Sciatic nerve (tissue), 2 donors: ENCODE data around the gene PIK3AP1. TPM values are rescaled to one million over a fixed set of nuclear protein-coding genes. Genes with fewer than 3 reads are reported as not detected.

Experiments used
- ATAC-seq: fragments of 200-7000 bp; cut with Tn5 transposase; one replicate; pipeline ENCODE4 v1.9.1; 2020; ENCODE audit warnings: mild to moderate bottlenecking, moderate library complexity
- DNase-seq: peaks from one replicate; pipeline ENCODE4 v3.0.0-alpha.2; 2020; ENCODE audit warnings: low spot score
- intact Hi-C: fragments of 100-400 bp; cut with DNase I; formaldehyde crosslinking; loops from one replicate; pipeline ENCODE4 v1.14.2; 2022
- total RNA-seq: library from RNA; stranded (reverse); fragmentation: NEBNext Ultra II Directional; extraction: Animal tissue kit (Norgen Biotek cat#: 25700); gene quantifications from one replicate; pipeline ENCODE4 v1.2.1, GENCODE V29; 2021
- donor health status: DM: no; HTN: no; CAD: no.
- donor health status: DM: no; HTN: no; CAD: no.

Gene PIK3AP1
- total RNA-seq, 1 donor from 2014 or later = 13.8 TPM

DNA sequence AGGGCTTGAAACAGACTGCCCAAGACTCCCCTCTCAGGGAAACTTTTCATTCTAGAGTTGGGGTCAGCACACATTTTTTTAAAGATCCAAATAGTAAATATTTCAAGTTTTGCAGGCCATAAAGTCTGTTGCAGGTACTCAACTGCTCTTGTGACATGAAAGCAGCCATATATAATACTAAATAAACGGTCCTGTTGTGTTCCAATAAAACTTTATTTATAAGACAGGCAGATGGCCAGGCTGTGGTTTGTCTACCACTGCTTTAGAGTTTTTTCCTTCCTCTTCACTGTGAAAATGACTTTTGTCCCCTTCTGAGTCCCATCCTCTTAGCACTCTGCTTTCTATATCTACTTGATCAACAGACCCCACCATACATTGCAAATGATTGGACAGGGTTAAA is 93.0 kb downstream of the PIK3AP1 start:
- ATAC-seq (no peak), DNase-seq (no peak)
- intact Hi-C loops = no loop called here

DNA sequence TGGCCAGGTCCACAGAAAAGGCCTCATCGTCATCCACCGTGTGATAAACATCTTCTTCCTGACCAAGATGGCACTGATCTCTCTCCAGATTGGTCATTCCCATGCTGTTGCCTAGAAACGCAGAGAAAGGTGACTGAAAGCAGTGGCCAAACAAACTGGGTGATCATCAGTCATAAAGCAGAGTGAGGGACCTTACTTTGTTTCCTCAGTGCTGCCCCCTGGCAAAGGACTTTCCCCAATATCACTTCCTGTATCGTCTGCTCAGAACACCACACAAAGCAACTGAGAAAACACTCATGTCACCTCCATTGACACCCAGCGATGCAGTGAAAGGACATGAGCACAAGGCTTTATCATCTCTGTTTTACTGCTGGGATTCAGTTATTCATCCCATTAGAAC is 93.5 kb downstream of the PIK3AP1 start:
- intact Hi-C loops = no loop called here
- ATAC-seq (no peak), DNase-seq (no peak)

DNA sequence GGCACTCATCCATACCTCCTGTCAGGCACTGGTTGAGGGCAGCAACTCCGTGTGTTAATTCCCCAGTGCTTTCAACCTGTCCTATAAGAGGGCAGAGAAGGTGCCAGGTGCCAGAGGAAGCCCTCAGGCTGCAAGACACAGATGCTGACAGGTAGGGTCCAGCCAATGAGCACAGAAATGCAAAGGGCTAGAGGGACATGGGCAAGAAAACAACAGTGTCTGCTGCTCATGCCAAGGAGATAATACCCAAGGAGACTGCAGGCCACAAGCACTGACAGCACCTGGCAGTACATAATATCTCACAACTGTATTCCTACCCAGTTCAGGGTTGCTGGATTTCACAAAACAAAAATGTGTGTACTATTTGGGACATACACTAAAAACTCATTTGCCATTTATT is 95.1 kb downstream of the PIK3AP1 start:
- ATAC-seq (no peak), DNase-seq (no peak)
- intact Hi-C loops = no loop called here

GRCh38 chr10:96622013-96622787 is 98.1 kb downstream of the PIK3AP1 start:
- ATAC-seq (no peak), DNase-seq (no peak)
- intact Hi-C loops = no loop called here

DNA sequence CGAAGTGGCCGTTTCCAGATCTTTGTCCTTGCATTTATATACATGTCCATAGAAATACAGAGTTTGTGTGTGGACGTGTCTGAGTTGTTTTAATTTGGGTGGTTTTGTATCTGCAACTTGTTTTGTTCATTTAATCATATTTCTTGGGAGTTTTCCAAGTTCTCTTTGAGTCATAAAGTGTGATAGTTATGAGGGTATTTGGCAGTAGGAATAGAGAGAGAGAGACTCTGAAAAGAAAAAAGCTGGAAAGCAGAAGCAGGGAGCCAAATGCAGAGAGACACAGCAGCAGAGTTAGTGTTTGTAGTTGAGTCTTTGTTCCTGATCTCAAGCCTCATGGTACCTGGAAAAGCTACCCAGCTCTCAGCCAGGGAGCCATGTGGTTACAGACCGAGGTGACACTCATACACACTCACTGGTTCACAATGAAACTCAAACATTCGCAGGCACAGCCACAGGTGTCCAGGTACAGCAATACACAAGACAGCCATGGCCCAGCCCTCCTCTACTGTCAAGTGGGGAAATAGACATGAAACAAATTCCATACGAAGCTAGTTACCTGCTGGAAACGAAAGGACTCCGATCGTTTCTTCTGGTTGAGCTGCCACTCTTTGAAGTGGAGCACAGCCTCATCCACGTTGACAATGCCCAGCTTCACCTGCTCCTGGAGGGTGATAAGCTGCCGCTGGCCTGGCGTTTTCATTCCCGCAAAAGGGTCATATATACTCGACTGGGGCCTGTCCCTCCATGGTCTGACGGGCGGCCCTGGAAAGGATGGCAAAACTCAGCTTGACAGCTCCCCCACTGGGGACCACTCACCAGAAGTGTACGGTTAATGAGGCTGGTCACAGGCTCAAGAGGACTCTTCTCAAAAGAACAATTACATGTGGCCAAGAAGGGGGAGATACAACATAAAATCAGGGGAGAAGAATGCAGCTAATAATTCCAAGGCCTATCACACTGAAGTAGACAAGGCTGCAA is 100.2 kb downstream of the PIK3AP1 start:
- ATAC-seq (no peak), DNase-seq (no peak)
- intact Hi-C loops = no loop called here

- no peak for ATAC-seq
- intact Hi-C loops = no loop called here
- no peak for DNase-seq
Measured at GRCh38 chr10:96619120-96619519, 101.2 kb downstream of the PIK3AP1 start.

DNA sequence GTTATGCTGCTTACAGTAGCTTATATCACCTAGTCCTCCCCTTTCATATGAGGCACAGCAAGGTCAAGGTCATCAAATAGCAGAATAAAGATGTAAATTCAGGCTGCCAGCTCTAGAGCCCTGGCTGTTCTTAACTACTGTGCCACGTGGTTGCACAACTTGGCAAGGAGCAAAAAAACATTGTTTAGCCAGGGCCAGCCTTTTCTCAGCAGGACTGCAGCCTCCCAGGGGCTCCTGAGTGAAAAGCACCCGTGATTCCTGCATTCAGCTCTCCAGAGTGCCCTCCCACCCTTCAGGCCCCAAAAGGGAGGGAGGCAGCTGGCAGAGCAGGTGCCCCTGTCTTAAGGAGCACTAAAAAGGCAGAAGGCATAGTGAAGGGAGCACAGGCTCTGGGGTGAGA is 101.7 kb downstream of the PIK3AP1 start:
- intact Hi-C loops = no loop called here
- no peak for DNase-seq
- peak; percentile 68 for ATAC-seq

GRCh38 chr10:96616961-96617360 is 103.4 kb downstream of the PIK3AP1 start:
- ATAC-seq (no peak), DNase-seq (no peak)
- intact Hi-C loops = no loop called here

GRCh38 chr10:96614515-96614914 is 105.8 kb downstream of the PIK3AP1 start:
- ATAC-seq (no peak), DNase-seq (no peak)
- intact Hi-C loops = no loop called here

DNA sequence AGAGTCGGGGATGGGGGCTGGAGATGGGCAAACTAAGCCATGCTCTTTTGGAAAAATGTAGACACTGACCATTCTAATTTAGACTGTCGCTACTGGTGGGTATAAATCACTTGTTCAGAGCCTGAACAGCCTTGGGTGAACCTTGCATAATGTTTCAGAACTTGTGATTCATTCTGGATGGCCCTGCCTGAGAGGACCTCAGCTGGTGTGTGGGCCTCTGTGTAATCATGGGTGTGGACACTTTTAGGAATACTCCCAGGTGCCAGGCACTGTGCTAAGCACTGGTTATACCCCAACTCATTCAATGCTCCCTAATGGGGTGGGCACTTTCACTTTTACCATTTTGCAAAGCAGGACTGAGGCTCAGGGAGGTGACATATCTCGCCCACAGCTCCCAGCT is 106.7 kb downstream of the PIK3AP1 start:
- ATAC-seq (no peak), DNase-seq (no peak)
- intact Hi-C loops = no loop called here

- DNase-seq = no peak
- no peak for ATAC-seq
- intact Hi-C loops = no loop called here
Measured at GRCh38 chr10:96612055-96612830, 108.1 kb downstream of the PIK3AP1 start.

GRCh38 chr10:96610817-96611216 is 109.5 kb downstream of the PIK3AP1 start:
- intact Hi-C loops = no loop called here
- no peak for DNase-seq
- ATAC-seq = no peak

- ATAC-seq (no peak), DNase-seq (no peak)
- intact Hi-C loops = no loop called here
Measured at GRCh38 chr10:96609510-96609909, 110.8 kb downstream of the PIK3AP1 start.

GRCh38 chr10:96608805-96609204 is 111.5 kb downstream of the PIK3AP1 start:
- intact Hi-C loops = no loop called here
- DNase-seq = no peak
- ATAC-seq = no peak

GRCh38 chr10:96608262-96608661 is 112.1 kb downstream of the PIK3AP1 start:
- DNase-seq (no peak), ATAC-seq (no peak)
- intact Hi-C loops = no loop called here

GRCh38 chr10:96606946-96607345 is 113.4 kb downstream of the PIK3AP1 start:
- no peak for DNase-seq
- ATAC-seq = peak; percentile 89
- intact Hi-C loops = no loop called here

- intact Hi-C loops = no loop called here
- ATAC-seq = peak; percentile 16
- DNase-seq = no peak
Measured at GRCh38 chr10:96606216-96606615, 114.1 kb downstream of the PIK3AP1 start.

GRCh38 chr10:96600337-96600736 is 120.0 kb downstream of the PIK3AP1 start:
- DNase-seq (no peak), ATAC-seq (no peak)
- intact Hi-C loops = no loop called here

DNA sequence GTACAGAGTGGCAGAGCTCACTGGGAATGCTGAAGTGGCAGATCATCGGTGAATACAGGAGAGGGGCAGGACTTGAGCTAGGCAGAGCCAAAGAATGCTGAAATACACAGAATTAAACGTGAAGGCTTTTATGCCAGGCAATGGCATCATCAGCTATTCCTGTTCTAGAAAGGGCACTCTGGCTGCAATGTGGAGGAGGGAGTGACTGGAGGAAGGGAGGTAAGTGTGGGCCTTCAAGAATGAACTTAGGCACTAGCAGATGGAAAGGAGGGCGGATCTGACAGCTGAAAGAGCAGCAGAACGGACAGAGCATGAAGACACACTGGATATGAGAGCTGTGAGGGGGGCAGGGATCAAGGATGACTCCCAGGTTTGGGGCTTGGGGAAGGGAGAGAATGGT is 121.5 kb downstream of the PIK3AP1 start:
- DNase-seq = no peak
- intact Hi-C loops = no loop called here
- ATAC-seq = no peak
